K562 (cell line): ENCODE results near the gene TAOK2. TPM values are rescaled to one million over a fixed set of nuclear protein-coding genes. Genes with fewer than 3 reads are reported as not detected.

ENCODE experiments used
- CBX2 ChIP-seq: fragments of 200-600 bp; sonication (generic); IDR thresholded peaks from one replicate; pipeline ENCODE4 v1.6.1; 2012; ENCODE audit warnings: mild to moderate bottlenecking, low read length, inconsistent platforms; ENCODE audit not compliant: insufficient read depth, poor library complexity, severe bottlenecking
- CBX8 ChIP-seq: fragments of 200-600 bp; sonication (generic); IDR thresholded peaks from 2 replicates; pipeline ENCODE4 v1.6.1; 2012; ENCODE audit warnings: borderline replicate concordance, mixed run types, low read depth, mild to moderate bottlenecking, moderate library complexity, mixed read lengths, low read length, control low read depth, inconsistent platforms; ENCODE audit not compliant: poor library complexity, severe bottlenecking; ENCODE audit errors: extremely low read depth
- CCNT2 ChIP-seq: IDR thresholded peaks from 2 replicates; pipeline ENCODE4 v1.6.1; 2011; ENCODE audit warnings: borderline replicate concordance, low read depth, mild to moderate bottlenecking, moderate library complexity, mixed read lengths, low read length; ENCODE audit not compliant: insufficient read length; ENCODE audit errors: extremely low read depth
- DACH1 ChIP-seq: fragments of 450-650 bp; IDR thresholded peaks from 2 replicates; pipeline ENCODE4 v1.6.1; 2018; ENCODE audit not compliant: partially characterized antibody
- ELF4 ChIP-seq: fragments of 450-650 bp; formaldehyde crosslinking; IDR thresholded peaks from 2 replicates; pipeline ENCODE4 v1.4.0; 2022; ENCODE audit warnings: missing genetic modification characterization
- FOXP1 ChIP-seq: sonication (generic); formaldehyde crosslinking; IDR thresholded peaks from 2 replicates; pipeline ENCODE4 v1.8.0; 2022; ENCODE audit warnings: mild to moderate bottlenecking, missing genetic modification reagents
- HEY1 ChIP-seq: fragments of 250-450 bp; sonication (Bioruptor Pico); IDR thresholded peaks from 2 replicates; pipeline ENCODE4 v1.5.0; 2020; ENCODE audit warnings: mild to moderate bottlenecking, moderate library complexity, borderline replicate concordance
- MCM2 ChIP-seq: fragments of 450-650 bp; IDR thresholded peaks from 2 replicates; pipeline ENCODE4 v1.6.1; 2017; ENCODE audit warnings: low read depth, mild to moderate bottlenecking
- NCOA6 ChIP-seq: fragments of 450-650 bp; IDR thresholded peaks from 2 replicates; pipeline ENCODE4 v1.6.1; 2017; ENCODE audit warnings: mild to moderate bottlenecking
- NFYB ChIP-seq: IDR thresholded peaks from 2 replicates; pipeline ENCODE4 v1.6.1; 2011; ENCODE audit warnings: mild to moderate bottlenecking, moderate library complexity; ENCODE audit not compliant: insufficient read length; ENCODE audit errors: extremely low read depth
- NRF1 ChIP-seq, 2 experiments: fragments of 450-650 bp; IDR thresholded peaks in 1 of 2; conservative IDR thresholded peaks in 1 of 2; 2 replicates each; pipeline ENCODE4 v1.6.1; 2014; ENCODE audit warnings: mild to moderate bottlenecking in 2 of 2
- RHOXF2B ChIP-seq: fragments of 250-450 bp; sonication (Bioruptor Pico); conservative IDR thresholded peaks from 2 replicates; pipeline ENCODE4 v1.5.1; 2021
- TCFL5 ChIP-seq: fragments of 250-450 bp; sonication (Bioruptor Pico); conservative IDR thresholded peaks from 2 replicates; pipeline ENCODE4 v1.6.1; 2021; ENCODE audit warnings: mild to moderate bottlenecking, moderate library complexity, matching md5 sums
- TEAD2 ChIP-seq: fragments of 450-650 bp; IDR thresholded peaks from 2 replicates; pipeline ENCODE4 v1.6.1; 2016; ENCODE audit warnings: missing genetic modification characterization, control low read depth, missing compliant biosample characterization
- TFAM ChIP-seq: fragments of 250-450 bp; sonication (Bioruptor Pico); conservative IDR thresholded peaks from 2 replicates; pipeline ENCODE4 v1.5.0; 2021; ENCODE audit warnings: mild to moderate bottlenecking, moderate library complexity
- U2AF2 ChIP-seq: fragments of 200-400 bp; formaldehyde crosslinking; optimal IDR thresholded peaks from 2 replicates; pipeline ENCODE3; 2017; ENCODE audit warnings: low read depth, mild to moderate bottlenecking, low read length
- ZHX1 ChIP-seq: fragments of 150-350 bp; conservative IDR thresholded peaks from 2 replicates; pipeline ENCODE4 v1.6.1; 2014; ENCODE audit warnings: low read length
- ZNF224 ChIP-seq: sonication (generic); formaldehyde crosslinking; IDR thresholded peaks from 2 replicates; pipeline ENCODE4 v1.8.0; 2022; ENCODE audit warnings: mild to moderate bottlenecking, missing genetic modification reagents
- ZNF24 ChIP-seq: fragments of 450-650 bp; IDR thresholded peaks from 2 replicates; pipeline ENCODE4 v1.6.1; 2016
- ZNF347 ChIP-seq: fragments of 450-650 bp; formaldehyde crosslinking; IDR thresholded peaks from 2 replicates; pipeline ENCODE4 v1.4.0; 2020; ENCODE audit warnings: low read depth, mild to moderate bottlenecking, moderate library complexity
- ZSCAN29 ChIP-seq: fragments of 450-650 bp; IDR thresholded peaks from 2 replicates; pipeline ENCODE4 v1.6.1; 2017
- polyA plus RNA-seq, 8 experiments: library from polyadenylated mRNA; depleted of rRNA in 4 of 8; stranded (reverse) in 5 of 8; unstranded in 3 of 8; fragments of >200 nt; fragmentation: Nextera tagmentation in 2 of 8; fragmentation: Illumina TruSeq in 1 of 8; extraction: Ambion mirVana in 2 of 8; extraction: Trizol in 1 of 8; gene quantifications; 2 replicates each; pipeline versions ENCODE4 v1.2.1 to v1.2.3, GENCODE V29; 2011 to 2014; ENCODE audit warnings: inconsistent platforms in 1 of 8, missing spikeins in 1 of 8
- total RNA-seq, 7 experiments: library from RNA; depleted of rRNA in 6 of 7; stranded (reverse); fragments of >200 nt in 6 of 7; fragmentation: Illumina TruSeq in 2 of 7; extraction: Trizol in 2 of 7; gene quantifications; 2 replicates each; pipeline versions ENCODE4 v1.2.1 to v1.2.3, GENCODE V29; 2011 to 2021; ENCODE audit warnings: low replicate concordance in 1 of 7
- TF ChIP-seq, protein P1 (sequence below): fragments of 250-450 bp; sonication (Bioruptor Pico); IDR thresholded peaks from 2 replicates; pipeline ENCODE4 v1.5.0; 2021
- TF ChIP-seq, protein P2 (sequence below): fragments of 450-650 bp; conservative IDR thresholded peaks from 2 replicates; pipeline ENCODE4 v1.6.1; 2016; ENCODE audit warnings: missing genetic modification characterization, low read depth, mild to moderate bottlenecking, control low read depth, missing compliant biosample characterization

TAOK2 gene
- total and polyA plus RNA-seq, 9 of the 15 experiments (the other 6 are each of a cell fraction or from before 2014, with no cell fraction given) = 0.10 to 41.8 (median 13.7) TPM

GRCh38 chr16:29943846-29944799 is 29.5 kb upstream of the TAOK2 start (continued):
- TF ChIP-seq CBX2 (no peak), TEAD2 (peak; percentile 15; the same call in 1 of the 2 replicates), ZNF224 (no peak), TFAM (CRISPR knock-in tag) (no peak), NRF1 (conservative IDR thresholded peaks at IDR 0.05 in 1 of 2, IDR thresholded peaks at IDR 0.05 in 1 of 2) (peak; percentile 63), ZHX1 (no peak), ZSCAN29 (no peak), RHOXF2B (CRISPR knock-in tag) (no peak), ELF4 (CRISPR knock-in tag) (peak; percentile 71; the same call in 1 of the 2 replicates), DACH1 (no peak), ZNF347 (CRISPR knock-in tag) (no peak), NFYB (no peak), CBX8 (no peak), NCOA6 (no peak), FOXP1 (CRISPR knock-in tag) (peak; percentile 38; the same call in 1 of the 2 replicates), TCFL5 (CRISPR knock-in tag) (no peak), HEY1 (CRISPR knock-in tag) (no peak), U2AF2 (no peak), MCM2 (no peak), CCNT2 (no peak), ZNF24 (0 out of 2 replicates have a peak, but pooled peaks have one; percentile 15)
- TF ChIP-seq, protein P1, sequence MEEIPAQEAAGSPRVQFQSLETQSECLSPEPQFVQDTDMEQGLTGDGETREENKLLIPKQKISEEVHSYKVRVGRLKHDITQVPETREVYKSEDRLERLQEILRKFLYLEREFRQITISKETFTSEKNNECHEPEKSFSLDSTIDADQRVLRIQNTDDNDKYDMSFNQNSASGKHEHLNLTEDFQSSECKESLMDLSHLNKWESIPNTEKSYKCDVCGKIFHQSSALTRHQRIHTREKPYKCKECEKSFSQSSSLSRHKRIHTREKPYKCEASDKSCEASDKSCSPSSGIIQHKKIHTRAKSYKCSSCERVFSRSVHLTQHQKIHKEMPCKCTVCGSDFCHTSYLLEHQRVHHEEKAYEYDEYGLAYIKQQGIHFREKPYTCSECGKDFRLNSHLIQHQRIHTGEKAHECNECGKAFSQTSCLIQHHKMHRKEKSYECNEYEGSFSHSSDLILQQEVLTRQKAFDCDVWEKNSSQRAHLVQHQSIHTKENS (CRISPR knock-in tag) = no peak
- TF ChIP-seq, protein P2, sequence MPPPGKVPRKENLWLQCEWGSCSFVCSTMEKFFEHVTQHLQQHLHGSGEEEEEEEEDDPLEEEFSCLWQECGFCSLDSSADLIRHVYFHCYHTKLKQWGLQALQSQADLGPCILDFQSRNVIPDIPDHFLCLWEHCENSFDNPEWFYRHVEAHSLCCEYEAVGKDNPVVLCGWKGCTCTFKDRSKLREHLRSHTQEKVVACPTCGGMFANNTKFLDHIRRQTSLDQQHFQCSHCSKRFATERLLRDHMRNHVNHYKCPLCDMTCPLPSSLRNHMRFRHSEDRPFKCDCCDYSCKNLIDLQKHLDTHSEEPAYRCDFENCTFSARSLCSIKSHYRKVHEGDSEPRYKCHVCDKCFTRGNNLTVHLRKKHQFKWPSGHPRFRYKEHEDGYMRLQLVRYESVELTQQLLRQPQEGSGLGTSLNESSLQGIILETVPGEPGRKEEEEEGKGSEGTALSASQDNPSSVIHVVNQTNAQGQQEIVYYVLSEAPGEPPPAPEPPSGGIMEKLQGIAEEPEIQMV (tag) = no peak
